NCI-H1092 (cell line): ENCODE data around the gene NEK11.
"Not testable (repeated sequence)": the region's sequence is repeated elsewhere in the genome, so short reads cannot be mapped to it uniquely, and the experiment has no call there.

Experiments
- DNase-seq: peaks from one replicate; lab custom pipeline; 2025; lab: John Stamatoyannopoulos, UW

NEK11 gene

GRCh38 chr3:131360191-131360755 lies 333.6 kb downstream of the NEK11 start:
- DNase-seq = no peak

- DNase-seq = not testable (repeated sequence)
Measured at GRCh38 chr3:131361066-131361463, 334.4 kb downstream of the NEK11 start.

- DNase-seq = no peak
Measured at GRCh38 chr3:131361464-131362421, 335.1 kb downstream of the NEK11 start.

DNA sequence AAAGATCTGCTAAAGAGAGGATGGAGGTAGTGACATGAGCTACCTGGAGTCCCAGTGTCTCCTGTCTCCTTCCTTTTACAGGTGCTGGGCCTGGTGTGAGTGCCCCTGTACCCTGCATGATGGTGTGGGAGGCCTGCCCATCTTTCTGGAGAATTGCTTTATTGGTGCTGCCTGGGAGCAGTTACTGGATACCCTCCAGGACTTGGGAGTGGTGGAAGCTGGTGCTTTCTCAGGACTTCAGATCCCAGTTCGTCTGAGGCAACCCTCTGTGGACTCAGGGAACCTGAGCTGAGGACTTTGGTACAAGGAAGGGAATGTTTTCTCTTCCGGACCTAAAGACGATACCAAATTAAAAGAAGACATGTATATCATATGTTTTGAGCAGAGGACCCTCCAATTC lies 336.6 kb downstream of the NEK11 start:
- DNase-seq = no peak

- DNase-seq = no peak
Measured at GRCh38 chr3:131370935-131371687, 344.4 kb downstream of the NEK11 start.

DNA sequence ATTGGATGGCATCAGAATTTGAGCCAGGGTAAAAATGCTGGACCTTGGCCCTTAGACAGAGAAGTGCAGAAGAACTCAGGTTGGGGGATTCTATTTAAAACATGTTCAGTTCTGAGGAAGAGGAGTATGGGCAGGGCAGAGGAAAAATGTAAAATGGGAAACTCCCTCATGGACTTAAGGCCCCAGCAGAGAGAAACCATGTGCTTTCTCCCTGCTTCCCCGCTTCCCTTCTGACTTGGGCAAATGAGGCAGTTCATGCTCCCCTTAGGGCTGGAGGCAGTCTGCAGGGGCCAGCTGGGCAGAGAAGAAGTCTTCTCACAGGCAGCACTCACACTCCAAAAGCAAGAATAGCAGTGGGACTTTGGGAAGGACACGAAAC lies 345.0 kb downstream of the NEK11 start:
- DNase-seq = no peak

DNA sequence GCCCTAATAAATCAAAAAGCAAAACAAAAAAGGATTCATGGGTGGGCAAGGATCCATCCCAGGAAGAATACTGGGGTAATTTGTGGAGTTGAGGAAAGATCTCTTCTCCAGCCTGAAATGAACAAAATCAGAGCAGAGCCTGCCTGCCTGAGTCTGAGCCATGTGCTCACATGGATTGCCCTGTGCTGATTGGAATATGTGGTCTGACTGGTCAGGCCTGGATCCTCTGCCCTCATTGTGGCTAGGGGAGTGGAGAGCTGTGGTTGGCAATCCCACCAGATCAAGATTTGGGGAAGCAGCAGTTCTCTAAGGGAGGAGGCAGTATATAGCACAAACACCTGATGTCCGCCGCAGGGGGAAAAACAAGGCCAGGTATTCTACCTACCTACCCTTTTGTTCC lies 348.1 kb downstream of the NEK11 start:
- DNase-seq = no peak

GRCh38 chr3:131380821-131381444 lies 354.3 kb downstream of the NEK11 start:
- DNase-seq = not testable (repeated sequence)

DNA sequence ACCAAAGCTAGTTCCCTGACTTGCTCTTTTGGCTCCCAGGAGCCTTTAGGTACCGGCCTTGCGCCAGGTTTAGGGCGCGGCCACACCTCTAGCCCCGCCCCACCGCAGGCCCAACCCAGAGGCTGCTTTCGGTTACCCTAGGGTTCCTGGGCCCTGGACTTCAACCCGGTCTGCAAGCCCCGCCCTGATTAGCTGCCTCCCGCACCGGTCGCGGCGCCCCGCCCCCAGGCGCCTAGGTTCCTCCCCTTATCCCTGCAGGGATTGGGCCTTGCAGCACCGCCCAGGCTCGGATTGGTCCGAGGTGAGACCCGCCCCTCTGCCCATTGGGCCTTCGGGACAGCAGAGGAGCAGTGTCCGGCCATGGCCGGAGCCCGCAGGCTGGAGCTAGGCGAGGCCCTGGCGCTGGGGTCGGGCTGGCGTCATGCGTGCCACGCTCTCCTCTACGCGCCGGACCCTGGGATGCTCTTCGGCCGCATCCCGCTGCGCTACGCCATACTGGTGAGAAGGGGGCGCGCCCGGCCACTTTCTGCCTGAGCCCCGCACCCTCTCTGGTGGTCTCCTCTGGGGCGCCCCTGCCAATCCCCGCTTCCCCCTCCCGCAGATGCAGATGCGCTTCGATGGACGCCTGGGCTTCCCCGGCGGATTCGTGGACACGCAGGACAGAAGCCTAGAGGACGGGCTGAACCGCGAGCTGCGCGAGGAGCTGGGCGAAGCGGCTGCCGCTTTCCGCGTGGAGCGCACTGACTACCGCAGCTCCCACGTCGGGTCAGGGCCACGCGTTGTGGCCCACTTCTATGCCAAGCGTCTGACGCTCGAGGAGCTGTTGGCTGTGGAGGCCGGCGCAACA lies 355.0 kb downstream of the NEK11 start, which contains the start of gene NUDT16:
Gene NUDT16, plus strand, starts transcription at position 330 of the 847 bp plus-strand sequence. Its CDS starts 31 bp downstream, at position 361.
- peak; percentile 96 for DNase-seq

DNA sequence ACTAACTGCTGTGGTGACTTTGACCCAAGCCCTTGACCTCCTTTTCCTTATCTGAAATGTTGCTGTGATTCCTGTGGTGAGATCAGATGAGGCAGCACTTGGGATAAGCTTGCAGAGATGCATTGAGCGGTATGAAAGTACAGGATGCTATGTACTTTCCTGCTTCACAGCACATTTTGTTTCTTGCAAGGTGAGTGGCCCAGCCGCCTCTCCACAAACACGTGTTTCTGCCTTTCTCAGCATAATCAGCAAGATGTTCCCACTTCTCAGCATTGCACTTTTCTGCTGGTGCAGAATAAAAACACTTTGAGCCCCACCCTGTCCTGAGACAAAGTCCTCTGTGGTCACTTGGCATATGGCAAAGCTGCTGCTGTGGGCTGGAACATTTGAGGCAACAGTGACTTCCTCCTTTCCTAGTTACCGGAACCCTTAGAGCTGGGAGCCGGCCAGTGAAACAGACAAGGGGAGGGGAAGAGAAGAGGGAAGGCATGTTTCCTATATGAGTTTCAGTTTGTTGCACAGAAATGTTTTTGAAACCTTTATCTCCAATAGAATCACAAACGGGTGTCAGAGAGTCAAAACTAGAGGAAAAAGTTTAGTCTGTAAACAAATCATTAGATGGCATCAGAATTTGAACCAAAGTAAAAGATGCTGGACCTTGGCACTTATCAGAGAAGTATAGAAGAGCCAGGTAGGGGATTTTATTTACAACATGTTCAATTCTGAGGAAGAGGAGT lies 359.9 kb downstream of the NEK11 start:
- DNase-seq = no peak

- DNase-seq = no peak
Measured at GRCh38 chr3:131387796-131388489, 361.3 kb downstream of the NEK11 start.

- no peak for DNase-seq
Measured at GRCh38 chr3:131388490-131388799, 361.8 kb downstream of the NEK11 start.

DNA sequence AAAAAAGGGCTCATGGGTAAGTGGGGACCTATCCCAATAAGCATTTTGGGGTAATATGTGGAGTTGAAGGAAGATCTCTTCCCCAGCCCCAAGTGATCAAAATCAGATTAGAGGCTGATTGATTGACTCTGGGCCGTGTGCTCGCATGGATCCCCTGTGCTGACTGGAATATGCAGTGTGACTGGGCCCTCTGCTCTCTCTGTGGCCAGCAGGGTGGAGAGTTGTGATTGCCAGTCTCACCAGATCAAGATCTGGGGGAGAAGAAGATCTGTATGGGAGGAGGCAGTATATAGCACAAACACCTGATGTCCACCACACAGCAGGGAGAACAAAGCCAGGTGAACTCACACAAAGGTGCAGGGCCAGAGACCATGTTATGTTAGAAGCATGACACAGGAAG lies 363.7 kb downstream of the NEK11 start:
- no peak for DNase-seq

GRCh38 chr3:131393051-131393450 lies 366.4 kb downstream of the NEK11 start:
- no peak for DNase-seq

GRCh38 chr3:131393868-131394267 lies 367.2 kb downstream of the NEK11 start:
- DNase-seq = no peak

DNA sequence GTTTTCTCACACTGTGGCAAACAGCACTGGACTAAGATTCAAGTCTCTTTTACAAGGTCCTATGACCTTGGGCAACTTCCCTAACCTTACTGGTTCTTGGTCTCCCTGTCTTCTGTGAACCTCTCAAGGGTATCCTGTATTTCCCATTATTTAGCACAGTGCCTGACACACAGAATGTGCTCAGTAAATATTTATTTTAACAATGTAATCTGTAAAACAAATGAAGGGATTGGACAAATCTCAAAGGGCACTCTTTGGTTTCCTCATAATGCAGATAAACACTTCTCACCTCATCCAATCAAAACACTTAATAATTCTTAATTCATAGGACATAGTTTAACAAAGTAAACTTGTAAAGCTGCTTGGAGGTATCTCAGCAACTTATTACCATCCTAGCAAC lies 367.7 kb downstream of the NEK11 start:
- DNase-seq = no peak

DNA sequence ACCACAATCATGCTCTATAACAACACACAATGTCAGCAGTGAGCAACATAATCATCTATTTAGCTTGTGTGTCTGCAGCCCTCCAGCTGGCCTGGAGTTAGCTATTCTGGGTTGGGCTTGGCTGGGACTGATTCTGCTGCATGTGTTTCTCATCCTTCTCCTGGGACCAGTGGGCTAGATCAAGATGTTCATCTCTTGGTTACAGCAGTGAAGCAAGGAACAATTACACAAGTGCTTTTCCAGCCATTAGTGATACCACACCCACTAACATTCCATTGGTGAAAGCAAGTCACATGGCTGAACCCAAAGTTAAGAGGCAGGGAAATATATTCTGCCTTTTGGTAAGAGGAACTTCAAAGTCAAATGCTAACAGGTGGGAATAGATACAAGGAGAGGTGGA lies 369.5 kb downstream of the NEK11 start:
- DNase-seq = no peak

DNA sequence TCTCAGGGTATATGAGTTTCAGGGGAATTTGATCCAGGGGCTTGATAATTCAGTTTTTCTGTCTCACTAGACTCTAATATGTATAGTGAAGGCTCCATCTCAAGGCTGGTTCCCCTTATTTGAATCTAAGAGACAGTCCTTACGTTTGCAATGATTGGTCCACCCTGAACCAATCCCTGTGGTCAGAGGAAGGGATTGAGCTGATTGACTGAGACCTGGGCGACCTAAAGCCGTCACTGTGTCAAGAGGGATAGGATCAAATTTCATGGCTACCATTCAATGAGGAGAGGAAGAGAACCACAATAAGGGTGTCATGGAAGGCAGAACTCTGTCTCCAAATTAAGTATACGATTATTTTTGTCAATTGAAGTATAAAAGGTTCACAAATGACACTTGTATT lies 371.2 kb downstream of the NEK11 start:
- no peak for DNase-seq
